ENCODE results near the gene SLC39A6. TPM values are rescaled to one million over a fixed set of nuclear protein-coding genes. Genes with fewer than 3 reads are reported as not detected.

SLC39A6 gene
- total and polyA plus RNA-seq, 8 donors: 33.8 to 62.9 (median 52.2) TPM

DNA sequence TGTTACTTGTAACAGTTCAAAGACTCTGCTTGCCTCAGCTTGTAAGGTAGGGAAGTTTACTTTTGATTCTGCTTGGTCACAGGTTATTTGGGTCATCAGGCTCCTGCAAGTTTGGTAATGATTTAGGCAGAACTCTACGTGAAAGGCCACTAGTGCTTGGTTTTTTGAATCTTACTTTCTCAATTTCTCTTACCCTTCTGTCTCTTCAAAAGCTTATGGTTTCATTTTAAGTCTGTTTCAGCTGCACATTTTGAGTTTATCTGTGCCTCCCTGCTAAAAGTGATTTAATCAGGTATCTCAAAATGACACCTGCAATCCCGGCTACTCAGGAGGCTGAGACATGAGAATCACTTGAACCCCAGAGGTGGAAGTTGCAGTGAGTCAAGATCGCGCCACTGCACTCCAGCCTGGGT is 31.8 kb upstream of the SLC39A6 start:
- no peak overlapping the region for H3K4me3 ChIP-seq
- no peak overlapping the region for H3K27ac ChIP-seq
- no peaks in the 10 kb centered on the region for H3K4me1 ChIP-seq
- ATAC-seq (no peak), DNase-seq (no peak)
- intact Hi-C loops (cut with DNase I): no loop called here
- TF ChIP-seq, protein P1, sequence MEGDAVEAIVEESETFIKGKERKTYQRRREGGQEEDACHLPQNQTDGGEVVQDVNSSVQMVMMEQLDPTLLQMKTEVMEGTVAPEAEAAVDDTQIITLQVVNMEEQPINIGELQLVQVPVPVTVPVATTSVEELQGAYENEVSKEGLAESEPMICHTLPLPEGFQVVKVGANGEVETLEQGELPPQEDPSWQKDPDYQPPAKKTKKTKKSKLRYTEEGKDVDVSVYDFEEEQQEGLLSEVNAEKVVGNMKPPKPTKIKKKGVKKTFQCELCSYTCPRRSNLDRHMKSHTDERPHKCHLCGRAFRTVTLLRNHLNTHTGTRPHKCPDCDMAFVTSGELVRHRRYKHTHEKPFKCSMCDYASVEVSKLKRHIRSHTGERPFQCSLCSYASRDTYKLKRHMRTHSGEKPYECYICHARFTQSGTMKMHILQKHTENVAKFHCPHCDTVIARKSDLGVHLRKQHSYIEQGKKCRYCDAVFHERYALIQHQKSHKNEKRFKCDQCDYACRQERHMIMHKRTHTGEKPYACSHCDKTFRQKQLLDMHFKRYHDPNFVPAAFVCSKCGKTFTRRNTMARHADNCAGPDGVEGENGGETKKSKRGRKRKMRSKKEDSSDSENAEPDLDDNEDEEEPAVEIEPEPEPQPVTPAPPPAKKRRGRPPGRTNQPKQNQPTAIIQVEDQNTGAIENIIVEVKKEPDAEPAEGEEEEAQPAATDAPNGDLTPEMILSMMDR (IDR thresholded peaks at IDR 0.05): no peak
- H3K27me3 ChIP-seq: no peaks in the 10 kb centered on the region
- H3K9me3 ChIP-seq: no peaks in the 10 kb centered on the region
- peaks cover 0 to 95% of the 10 kb centered on the region in 2 donors for H3K36me3 ChIP-seq

DNA sequence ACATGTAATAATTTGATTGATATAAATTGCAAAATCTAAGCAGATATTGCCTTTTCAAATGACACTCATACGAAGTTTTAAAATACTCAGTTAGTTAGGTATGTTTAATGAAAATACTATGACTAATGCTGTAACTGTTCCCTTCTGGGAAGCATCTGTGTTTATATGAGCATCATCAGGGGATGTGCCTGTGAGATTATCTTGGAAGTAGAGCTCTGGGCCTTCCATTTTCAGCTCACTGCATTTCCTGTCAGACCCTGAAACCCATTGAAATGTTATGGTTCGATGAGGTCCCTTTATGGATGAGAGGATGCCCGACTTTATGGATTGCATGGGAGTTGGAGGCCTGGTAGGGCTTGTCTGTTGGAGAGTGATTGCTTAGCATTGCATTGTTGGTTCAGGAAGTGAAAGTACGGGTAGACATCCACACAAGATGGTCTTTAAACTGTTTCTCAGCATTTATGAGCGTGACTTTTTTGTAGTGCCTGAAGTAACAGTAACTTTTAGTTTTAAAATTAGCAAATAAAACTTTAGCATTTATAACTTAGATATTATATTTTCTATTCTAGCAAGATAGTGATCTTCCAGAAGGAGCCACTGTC is 29.2 kb upstream of the SLC39A6 start:
- Histone ChIP-seq H3K4me1 (no peaks in the 10 kb centered on the region), H3K4me3 (no peak overlapping the region), H3K36me3 (peaks cover 0 to 97% of the 10 kb centered on the region in 2 donors), H3K27ac (no peak overlapping the region), H3K9me3 (no peaks in the 10 kb centered on the region), H3K27me3 (no peaks in the 10 kb centered on the region)
- TF ChIP-seq, protein P1 (IDR thresholded peaks at IDR 0.05): no peak
- ATAC-seq (peak; percentile 26), DNase-seq (no peak)
- intact Hi-C loops (cut with DNase I): no loop called here

DNA sequence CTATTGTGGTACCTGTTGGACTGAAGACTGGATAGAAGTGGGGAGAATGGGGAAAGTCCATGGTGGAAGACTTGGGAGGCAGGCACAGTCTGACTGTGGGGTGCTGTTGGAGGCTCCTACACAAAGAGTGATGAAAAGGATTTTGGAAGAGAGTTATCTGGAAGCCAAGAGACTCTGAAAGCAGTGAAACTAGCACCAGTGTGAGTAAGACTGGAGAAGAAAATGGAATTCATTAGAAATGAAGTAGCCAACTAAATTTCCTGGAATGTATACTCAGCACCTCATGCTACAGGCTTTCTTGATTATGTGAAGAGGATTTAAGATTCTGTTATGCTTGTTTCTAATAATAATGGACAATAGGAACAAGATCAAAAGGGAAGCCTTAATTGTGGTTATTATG is 28.3 kb upstream of the SLC39A6 start:
- TF ChIP-seq, protein P1 (IDR thresholded peaks at IDR 0.05): no peak
- Histone ChIP-seq H3K4me1 (no peaks in the 10 kb centered on the region), H3K27ac (no peak overlapping the region), H3K27me3 (no peaks in the 10 kb centered on the region), H3K36me3 (peaks cover 0 to 97% of the 10 kb centered on the region in 2 donors), H3K9me3 (no peaks in the 10 kb centered on the region), H3K4me3 (no peak overlapping the region)
- DNase-seq (no peak), ATAC-seq (no peak)
- intact Hi-C loops (cut with DNase I): no loop called here

DNA sequence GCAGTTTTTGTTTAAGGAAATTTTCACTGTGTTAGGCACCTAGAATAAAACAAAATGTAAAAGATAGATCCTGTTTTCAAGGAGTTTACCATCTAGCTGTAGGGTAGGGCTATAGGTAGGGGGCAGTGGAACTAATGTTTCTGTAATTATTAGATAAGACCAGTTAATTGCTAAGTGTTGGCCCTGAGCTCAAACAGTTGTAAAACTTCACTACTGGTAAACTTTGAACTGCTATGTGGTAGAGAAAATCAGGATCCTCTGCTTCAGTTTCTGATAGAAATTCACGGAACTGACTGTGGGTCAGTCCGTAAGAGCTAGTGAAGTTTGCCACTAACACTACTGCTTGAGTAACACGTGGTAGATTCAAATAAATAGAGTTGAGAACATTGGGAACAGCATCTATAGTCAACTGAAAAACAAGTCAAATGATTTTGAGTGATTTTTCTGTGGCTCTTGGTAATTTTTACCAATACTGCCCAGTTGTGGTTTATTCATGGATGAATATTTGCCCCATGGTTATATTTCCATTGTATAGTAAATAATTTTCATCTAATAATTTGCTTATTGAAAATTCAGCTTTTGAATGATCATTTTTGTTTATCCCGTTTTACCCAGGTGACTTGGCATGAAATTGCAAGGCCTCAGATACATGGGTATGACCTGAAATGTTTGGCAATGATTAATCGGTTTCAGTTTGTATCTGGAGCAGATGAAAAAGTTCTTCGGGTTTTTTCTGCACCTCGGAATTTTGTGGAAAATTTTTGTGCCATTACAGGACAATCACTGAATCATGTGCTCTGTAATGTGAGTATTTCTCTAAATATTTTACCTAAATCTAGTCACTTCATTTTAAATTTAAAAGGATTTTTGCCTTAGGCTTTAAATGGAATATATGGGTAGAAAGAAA is 27.0 kb upstream of the SLC39A6 start:
- no peaks in the 10 kb centered on the region for H3K4me1 ChIP-seq
- peaks cover 0 to 97% of the 10 kb centered on the region in 2 donors for H3K36me3 ChIP-seq
- DNase-seq (no peak), ATAC-seq (no peak)
- TF ChIP-seq, protein P1 (IDR thresholded peaks at IDR 0.05): no peak
- no peaks in the 10 kb centered on the region for H3K9me3 ChIP-seq
- no peaks in the 10 kb centered on the region for H3K27me3 ChIP-seq
- no peak overlapping the region for H3K27ac ChIP-seq
- intact Hi-C loops (cut with DNase I): no loop called here
- H3K4me3 ChIP-seq: no peak overlapping the region

DNA sequence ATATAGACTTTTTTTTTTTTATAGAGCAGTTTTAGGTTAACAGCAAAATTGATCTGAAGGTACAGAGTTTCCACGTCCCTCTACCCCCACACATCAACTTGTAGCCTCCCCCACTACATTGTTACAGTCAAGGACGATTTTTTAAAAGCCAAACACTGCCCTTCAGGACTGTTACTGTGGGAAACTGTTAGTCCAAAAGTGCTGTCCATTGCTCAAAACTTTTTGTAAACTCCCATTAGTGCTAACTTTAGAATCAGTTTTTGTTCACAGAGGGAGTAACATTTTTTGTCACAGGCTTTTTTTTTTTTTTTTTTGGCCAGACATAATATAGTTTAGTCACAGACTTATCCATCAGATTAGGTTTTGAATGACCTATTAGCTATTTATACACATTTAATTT is 24.6 kb upstream of the SLC39A6 start:
- DNase-seq: no peak
- peaks cover 0 to 95% of the 10 kb centered on the region in 2 donors for H3K36me3 ChIP-seq
- intact Hi-C loops (cut with DNase I): no loop called here
- peak overlapping the region in 1 of 2 donors; percentile 71 for H3K27ac ChIP-seq
- ATAC-seq: peak; percentile 39
- no peaks in the 10 kb centered on the region for H3K4me1 ChIP-seq
- TF ChIP-seq, protein P1 (IDR thresholded peaks at IDR 0.05): no peak
- no peaks in the 10 kb centered on the region for H3K9me3 ChIP-seq
- no peak overlapping the region for H3K4me3 ChIP-seq
- H3K27me3 ChIP-seq: no peaks in the 10 kb centered on the region
